ENCODE data around the gene SESTD1.
A peak's percentile ranks its signal among the peaks of the same experiment; 100 is the strongest.

SESTD1 gene

GRCh38 chr2:179264368-179265081 lies at the start of gene SESTD1:
Gene SESTD1 (minus strand): TSS chr2:179264832. CDS start chr2:179191841, 72,991 bp downstream.
- peak in 2 of 3 donors; percentile 27 to 48 for DNase-seq (ENCODE audit: low read depth in 2 of 3, low spot score in 1 of 3)

- DNase-seq (ENCODE audit: low read depth in 2 of 3, low spot score in 1 of 3) = no peak
Observed at GRCh38 chr2:179313057-179313456, 48.4 kb upstream of the SESTD1 start.

GRCh38 chr2:179311101-179311500 lies 46.5 kb upstream of the SESTD1 start:
- DNase-seq (ENCODE audit: low read depth in 2 of 3, low spot score in 1 of 3) = no peak

- no peak for DNase-seq (ENCODE audit: low read depth in 2 of 3, low spot score in 1 of 3)
Observed at GRCh38 chr2:179307616-179308371, 43.2 kb upstream of the SESTD1 start.

- DNase-seq (ENCODE audit: low read depth in 2 of 3, low spot score in 1 of 3) = no peak
Observed at GRCh38 chr2:179305125-179305524, 40.5 kb upstream of the SESTD1 start.

GRCh38 chr2:179304424-179304823 lies 39.8 kb upstream of the SESTD1 start:
- no peak for DNase-seq (ENCODE audit: low read depth in 2 of 3, low spot score in 1 of 3)

- DNase-seq (ENCODE audit: low read depth in 2 of 3, low spot score in 1 of 3) = no peak
Observed at GRCh38 chr2:179302764-179303571, 38.3 kb upstream of the SESTD1 start.

- DNase-seq (ENCODE audit: low read depth in 2 of 3, low spot score in 1 of 3) = no peak
Observed at GRCh38 chr2:179302149-179302548, 37.5 kb upstream of the SESTD1 start.

GRCh38 chr2:179298666-179299065 lies 34.0 kb upstream of the SESTD1 start:
- DNase-seq (ENCODE audit: low read depth in 2 of 3, low spot score in 1 of 3) = no peak

- DNase-seq (ENCODE audit: low read depth in 2 of 3, low spot score in 1 of 3) = no peak
Observed at GRCh38 chr2:179297927-179298326, 33.3 kb upstream of the SESTD1 start.

- no peak for DNase-seq (ENCODE audit: low read depth in 2 of 3, low spot score in 1 of 3)
Observed at GRCh38 chr2:179290329-179290728, 25.7 kb upstream of the SESTD1 start.

- DNase-seq (ENCODE audit: low read depth in 2 of 3, low spot score in 1 of 3) = no peak
Observed at GRCh38 chr2:179285060-179285459, 20.4 kb upstream of the SESTD1 start.

GRCh38 chr2:179277429-179278196 lies 13.0 kb upstream of the SESTD1 start:
- DNase-seq (ENCODE audit: low read depth in 2 of 3, low spot score in 1 of 3) = no peak

- DNase-seq (ENCODE audit: low read depth in 2 of 3, low spot score in 1 of 3) = no peak
Observed at GRCh38 chr2:179275253-179276012, 10.8 kb upstream of the SESTD1 start.

- DNase-seq (ENCODE audit: low read depth in 2 of 3, low spot score in 1 of 3) = no peak
Observed at GRCh38 chr2:179274749-179275148, 10.1 kb upstream of the SESTD1 start.

- no peak for DNase-seq (ENCODE audit: low read depth in 2 of 3, low spot score in 1 of 3)
Observed at GRCh38 chr2:179273461-179273962, 8.9 kb upstream of the SESTD1 start.

- DNase-seq (ENCODE audit: low read depth in 2 of 3, low spot score in 1 of 3) = no peak
Observed at GRCh38 chr2:179272406-179273192, 8.0 kb upstream of the SESTD1 start.

GRCh38 chr2:179270689-179271088 lies 6.1 kb upstream of the SESTD1 start:
- no peak for DNase-seq (ENCODE audit: low read depth in 2 of 3, low spot score in 1 of 3)

GRCh38 chr2:179268277-179268925 lies 3.8 kb upstream of the SESTD1 start:
- DNase-seq (ENCODE audit: low read depth in 2 of 3, low spot score in 1 of 3) = peak in 2 of 3 donors; percentile 3 to 26

Measured in stimulated activated CD4-positive, alpha-beta T cell treated with anti-CD3 and anti-CD28 coated beads, Interleukin-12 subunit alpha, Interleukin-12 subunit beta, amount 100 ng/mL, for 48 hours (primary cell).